Occipital lobe (tissue), 2 donors: Measurements from ENCODE around the gene CHSY1. TPM values are rescaled to one million over a fixed set of nuclear protein-coding genes. Genes with fewer than 3 reads are reported as not detected.
A peak's percentile ranks its signal among the peaks of the same experiment; 100 is the strongest.

Source experiments
- DNase-seq: peaks from one replicate; lab custom pipeline; 2025; lab: John Stamatoyannopoulos, UW
- total RNA-seq: library from RNA; depleted of rRNA; stranded (reverse); fragments of >200 nt; gene quantifications from one replicate; pipeline ENCODE4 v1.2.3, GENCODE V29; 2014

CHSY1 gene
- total RNA-seq, 1 donor from 2014 or later, result 23.9 TPM

- no peak for DNase-seq
Measured at GRCh38 chr15:101211897-101212296, 40.0 kb downstream of the CHSY1 start.

- no peak for DNase-seq
Measured at GRCh38 chr15:101210466-101210865, 41.4 kb downstream of the CHSY1 start.

- DNase-seq, result no peak
Measured at GRCh38 chr15:101210058-101210457, 41.8 kb downstream of the CHSY1 start.

GRCh38 chr15:101209285-101209845, 42.5 kb downstream of the CHSY1 start:
- DNase-seq, result no peak

- no peak for DNase-seq
Measured at GRCh38 chr15:101207867-101208288, 44.0 kb downstream of the CHSY1 start.

- peak; percentile 14 for DNase-seq
Measured at GRCh38 chr15:101206176-101206591, 45.7 kb downstream of the CHSY1 start.

- no peak for DNase-seq
Measured at GRCh38 chr15:101204739-101205535, 46.9 kb downstream of the CHSY1 start.

- DNase-seq, result no peak
Measured at GRCh38 chr15:101203607-101204189, 48.1 kb downstream of the CHSY1 start.

GRCh38 chr15:101203029-101203573, 48.7 kb downstream of the CHSY1 start:
- DNase-seq, result no peak

- peak; percentile 88 for DNase-seq
Measured at GRCh38 chr15:101201411-101202174, 50.3 kb downstream of the CHSY1 start.

GRCh38 chr15:101200181-101200580, 51.7 kb downstream of the CHSY1 start:
- DNase-seq, result no peak

- no peak for DNase-seq
Measured at GRCh38 chr15:101198800-101199199, 53.0 kb downstream of the CHSY1 start.

- no peak for DNase-seq
Measured at GRCh38 chr15:101198031-101198575, 53.7 kb downstream of the CHSY1 start.

- no peak for DNase-seq
Measured at GRCh38 chr15:101194546-101195125, 57.2 kb downstream of the CHSY1 start.

GRCh38 chr15:101193806-101194545, 57.9 kb downstream of the CHSY1 start:
- DNase-seq, result no peak

GRCh38 chr15:101193120-101193644, 58.7 kb downstream of the CHSY1 start:
- DNase-seq, result no peak

- DNase-seq, result no peak
Measured at GRCh38 chr15:101192081-101192480, 59.8 kb downstream of the CHSY1 start.

GRCh38 chr15:101191242-101191641, 60.6 kb downstream of the CHSY1 start:
- no peak for DNase-seq

- DNase-seq, result no peak
Measured at GRCh38 chr15:101190092-101190595, 61.7 kb downstream of the CHSY1 start.
